ENCODE results near the gene CCNY.

The CCNY gene

GRCh38 chr10:35545878-35546590, 209.7 kb downstream of the CCNY start:
- peaks cover 0 to 1% of the 10 kb centered on the region in 2 donors for H3K9me3 Mint-ChIP-seq
- DNase-seq = no peak
- H3K4me1 Mint-ChIP-seq = peaks cover 2 to 12% of the 10 kb centered on the region in 2 donors
- no peak overlapping the region for H3K27ac Mint-ChIP-seq
- peaks cover 33 to 35% of the 10 kb centered on the region in 2 donors for H3K36me3 Mint-ChIP-seq
- ATAC-seq (replicated peaks) = no peak
- H3K27me3 Mint-ChIP-seq = no peaks in the 10 kb centered on the region
- no peak overlapping the region for H3K4me3 Mint-ChIP-seq

GRCh38 chr10:35546824-35547225, 210.5 kb downstream of the CCNY start:
- H3K36me3 Mint-ChIP-seq = peaks cover 30 to 32% of the 10 kb centered on the region in 2 donors
- H3K27me3 Mint-ChIP-seq = no peaks in the 10 kb centered on the region
- DNase-seq = no peak
- no peak overlapping the region for H3K4me3 Mint-ChIP-seq
- no peak for ATAC-seq (replicated peaks)
- peaks cover 0 to 1% of the 10 kb centered on the region in 2 donors for H3K9me3 Mint-ChIP-seq
- peaks cover 2 to 10% of the 10 kb centered on the region in 2 donors for H3K4me1 Mint-ChIP-seq
- no peak overlapping the region for H3K27ac Mint-ChIP-seq

DNA sequence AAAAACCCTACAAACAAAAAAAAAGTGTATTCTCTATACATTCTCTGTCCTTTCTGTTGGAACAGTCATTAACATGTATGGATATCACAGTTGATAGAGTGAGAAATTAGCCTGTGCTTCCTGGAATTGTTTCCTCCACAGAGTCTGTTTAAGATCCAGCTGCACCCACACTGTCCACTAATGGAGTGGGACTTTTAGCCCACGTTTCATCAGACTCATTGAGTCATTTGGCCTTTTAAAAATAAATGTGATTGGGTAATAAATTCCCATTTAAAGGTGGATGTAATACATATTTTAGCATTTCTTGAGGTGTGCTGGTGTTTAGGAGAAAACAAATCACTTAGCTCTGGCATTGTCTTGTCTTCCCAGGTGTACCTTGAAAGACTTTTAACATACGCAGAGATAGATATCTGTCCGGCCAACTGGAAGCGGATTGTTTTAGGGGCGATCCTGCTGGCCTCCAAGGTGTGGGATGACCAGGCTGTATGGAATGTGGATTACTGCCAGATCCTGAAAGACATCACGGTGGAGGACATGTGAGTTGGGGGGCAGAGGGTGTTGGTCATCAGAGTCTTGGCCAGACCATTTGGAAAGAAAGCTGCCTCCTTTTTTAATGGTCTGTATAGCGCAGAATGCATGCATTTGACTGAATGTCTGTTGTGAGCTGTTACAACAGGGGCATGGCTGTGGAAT, 216.5 kb downstream of the CCNY start:
- no peak for DNase-seq
- peaks cover 29 to 38% of the 10 kb centered on the region in 2 donors for H3K36me3 Mint-ChIP-seq
- no peak overlapping the region for H3K27ac Mint-ChIP-seq
- no peaks in the 10 kb centered on the region for H3K9me3 Mint-ChIP-seq
- H3K27me3 Mint-ChIP-seq = no peaks in the 10 kb centered on the region
- H3K4me3 Mint-ChIP-seq = no peak overlapping the region
- H3K4me1 Mint-ChIP-seq = peaks cover 15 to 35% of the 10 kb centered on the region in 2 donors
- ATAC-seq (replicated peaks) = no peak

- Mint-ChIP-seq H3K36me3 (peaks cover 27 to 49% of the 10 kb centered on the region in 2 donors), H3K4me1 (peaks cover 18 to 35% of the 10 kb centered on the region in 2 donors), H3K4me3 (no peak overlapping the region), H3K27me3 (no peaks in the 10 kb centered on the region), H3K9me3 (no peaks in the 10 kb centered on the region), H3K27ac (no peak overlapping the region)
- DNase-seq (no peak), ATAC-seq (replicated peaks) (no peak)
These were observed 217.7 kb downstream of the CCNY start for GRCh38 chr10:35554036-35554435.

DNA sequence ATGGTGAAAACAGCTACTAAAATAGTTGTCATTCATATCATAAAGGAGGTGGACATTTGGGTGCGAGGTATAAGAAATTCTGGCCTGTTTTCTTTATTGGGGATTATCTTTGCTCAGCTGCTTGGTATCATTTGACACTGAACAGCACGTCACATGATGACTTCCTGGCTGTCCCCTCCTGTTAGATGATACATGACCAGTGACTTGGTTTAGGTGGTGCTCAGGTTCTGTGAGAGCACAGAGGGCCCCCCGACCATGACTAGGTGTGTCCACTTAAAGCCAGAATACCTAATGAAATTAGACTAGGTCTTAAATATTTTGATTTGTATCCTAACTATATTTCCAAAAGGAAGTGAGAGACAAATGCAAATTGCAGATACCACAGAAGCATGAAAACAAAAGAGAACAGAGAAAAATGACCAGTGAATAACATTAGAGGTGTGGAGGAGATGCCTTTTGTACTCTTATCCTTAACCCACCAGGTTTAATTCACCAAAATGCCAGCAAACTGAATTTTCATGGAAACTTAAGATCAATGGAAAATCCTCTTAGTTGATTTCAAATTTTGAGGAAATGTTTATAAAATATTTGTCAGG, 218.2 kb downstream of the CCNY start:
- no peak overlapping the region for H3K4me3 Mint-ChIP-seq
- peaks cover 18 to 35% of the 10 kb centered on the region in 2 donors for H3K4me1 Mint-ChIP-seq
- peaks cover 29 to 54% of the 10 kb centered on the region in 2 donors for H3K36me3 Mint-ChIP-seq
- H3K27me3 Mint-ChIP-seq = no peaks in the 10 kb centered on the region
- no peaks in the 10 kb centered on the region for H3K9me3 Mint-ChIP-seq
- DNase-seq = no peak
- peak overlapping the region; percentile 56 for H3K27ac Mint-ChIP-seq
- peak; percentile 51 to 57 for ATAC-seq (replicated peaks)

- Mint-ChIP-seq H3K27ac (no peak overlapping the region), H3K36me3 (peaks cover 25 to 47% of the 10 kb centered on the region in 2 donors), H3K4me3 (no peak overlapping the region), H3K9me3 (no peaks in the 10 kb centered on the region), H3K27me3 (no peaks in the 10 kb centered on the region), H3K4me1 (peaks cover 18 to 26% of the 10 kb centered on the region in 2 donors)
- DNase-seq (no peak), ATAC-seq (replicated peaks) (no peak)
These were observed 219.9 kb downstream of the CCNY start for GRCh38 chr10:35555962-35556930.

DNA sequence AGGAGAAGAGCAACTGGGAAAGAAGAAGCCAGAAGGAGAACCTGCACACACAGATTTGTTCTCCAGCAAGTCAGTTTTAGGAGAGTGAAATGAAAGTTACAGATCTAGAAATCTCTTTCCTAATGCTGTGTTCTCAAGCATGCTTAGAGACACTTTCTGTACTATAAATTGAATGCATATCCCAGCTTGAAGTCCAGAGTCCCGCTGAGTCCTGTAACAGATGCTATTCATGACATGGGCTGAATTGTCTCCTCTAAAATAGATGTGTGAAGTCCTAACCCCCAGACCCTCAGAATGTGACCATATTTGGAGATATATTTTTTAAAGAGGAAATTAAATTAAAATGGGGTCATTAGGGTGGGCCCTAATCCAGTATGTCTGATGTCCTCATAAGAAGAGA, 222.0 kb downstream of the CCNY start:
- Mint-ChIP-seq H3K27ac (no peak overlapping the region), H3K36me3 (peaks cover 26 to 52% of the 10 kb centered on the region in 2 donors), H3K27me3 (no peaks in the 10 kb centered on the region), H3K4me3 (no peak overlapping the region), H3K4me1 (peaks cover 16 to 18% of the 10 kb centered on the region in 2 donors), H3K9me3 (peaks cover 0 to 2% of the 10 kb centered on the region in 2 donors)
- ATAC-seq (replicated peaks) (no peak), DNase-seq (no peak)

DNA sequence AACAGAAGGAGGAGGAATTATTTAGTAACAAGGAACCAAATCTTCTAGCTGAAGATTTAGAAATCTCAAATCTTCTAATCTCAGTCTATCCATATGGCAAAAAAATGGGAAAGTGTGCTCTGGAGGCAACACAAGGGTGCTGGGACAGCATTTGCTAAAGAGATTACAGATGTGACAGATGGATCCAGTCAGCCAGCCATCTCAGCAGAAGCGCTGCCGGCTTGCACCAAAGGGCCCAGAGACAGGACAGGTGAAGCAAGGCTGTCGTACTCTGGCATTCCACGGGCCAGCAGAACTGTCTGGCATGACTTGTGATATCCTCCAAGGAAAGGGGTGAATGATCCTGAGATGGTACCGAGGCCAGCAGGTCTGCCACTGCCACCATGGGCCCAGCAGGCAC, 223.1 kb downstream of the CCNY start:
- Mint-ChIP-seq H3K36me3 (peaks cover 28 to 55% of the 10 kb centered on the region in 2 donors), H3K9me3 (peaks cover 0 to 2% of the 10 kb centered on the region in 2 donors), H3K27me3 (no peaks in the 10 kb centered on the region), H3K27ac (no peak overlapping the region), H3K4me1 (peaks cover 11 to 14% of the 10 kb centered on the region in 2 donors), H3K4me3 (no peak overlapping the region)
- DNase-seq (no peak), ATAC-seq (replicated peaks) (no peak)

DNA sequence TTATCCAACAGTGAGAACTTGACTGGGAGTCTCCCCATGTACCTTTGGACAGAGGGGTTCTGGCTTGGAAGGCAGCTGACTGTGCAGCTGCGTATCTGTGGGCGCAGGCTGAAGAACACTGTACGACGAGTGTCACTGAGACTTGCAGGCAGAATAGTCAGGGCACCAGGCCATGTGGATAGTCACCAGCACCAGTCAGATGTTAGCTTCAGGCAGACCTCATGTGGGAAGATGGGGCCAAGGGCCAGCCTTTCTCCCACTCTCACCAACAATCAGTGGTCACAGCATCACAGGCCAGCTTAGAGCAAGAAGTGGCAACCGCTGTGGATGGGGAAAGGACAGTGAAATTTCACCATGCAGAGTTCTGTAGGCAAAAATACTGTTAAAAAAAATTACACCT, 225.4 kb downstream of the CCNY start:
- DNase-seq (no peak), ATAC-seq (replicated peaks) (no peak)
- H3K27ac Mint-ChIP-seq = no peak overlapping the region
- H3K27me3 Mint-ChIP-seq = no peaks in the 10 kb centered on the region
- H3K4me3 Mint-ChIP-seq = no peak overlapping the region
- H3K36me3 Mint-ChIP-seq = peaks cover 32 to 56% of the 10 kb centered on the region in 2 donors
- peaks cover 13 to 18% of the 10 kb centered on the region in 2 donors for H3K4me1 Mint-ChIP-seq
- H3K9me3 Mint-ChIP-seq = peaks cover 0 to 2% of the 10 kb centered on the region in 2 donors

DNA sequence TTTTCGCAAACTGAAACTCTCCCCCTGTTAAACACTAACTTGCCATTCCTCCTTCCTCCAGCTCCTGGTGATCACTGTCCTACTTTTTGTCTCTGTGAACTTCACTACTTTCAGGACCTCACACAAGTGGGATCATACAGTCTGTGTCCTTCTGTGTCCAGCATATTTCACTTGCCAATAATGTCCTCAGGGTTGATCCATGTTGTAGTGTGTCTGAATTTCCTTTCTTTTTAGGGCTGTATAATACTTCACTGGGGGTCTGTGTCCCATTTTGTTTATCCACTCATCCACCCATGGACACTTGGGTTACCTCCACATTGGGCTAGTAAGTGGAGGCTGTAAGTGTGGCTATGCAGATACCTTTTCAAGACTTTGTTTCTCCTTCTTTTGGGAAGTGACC, 226.1 kb downstream of the CCNY start:
- no peak overlapping the region for H3K4me3 Mint-ChIP-seq
- DNase-seq (no peak), ATAC-seq (replicated peaks) (no peak)
- peaks cover 13 to 18% of the 10 kb centered on the region in 2 donors for H3K4me1 Mint-ChIP-seq
- H3K36me3 Mint-ChIP-seq = peaks cover 36 to 59% of the 10 kb centered on the region in 2 donors
- H3K27ac Mint-ChIP-seq = no peak overlapping the region
- H3K9me3 Mint-ChIP-seq = peaks cover 0 to 2% of the 10 kb centered on the region in 2 donors
- H3K27me3 Mint-ChIP-seq = no peaks in the 10 kb centered on the region

DNA sequence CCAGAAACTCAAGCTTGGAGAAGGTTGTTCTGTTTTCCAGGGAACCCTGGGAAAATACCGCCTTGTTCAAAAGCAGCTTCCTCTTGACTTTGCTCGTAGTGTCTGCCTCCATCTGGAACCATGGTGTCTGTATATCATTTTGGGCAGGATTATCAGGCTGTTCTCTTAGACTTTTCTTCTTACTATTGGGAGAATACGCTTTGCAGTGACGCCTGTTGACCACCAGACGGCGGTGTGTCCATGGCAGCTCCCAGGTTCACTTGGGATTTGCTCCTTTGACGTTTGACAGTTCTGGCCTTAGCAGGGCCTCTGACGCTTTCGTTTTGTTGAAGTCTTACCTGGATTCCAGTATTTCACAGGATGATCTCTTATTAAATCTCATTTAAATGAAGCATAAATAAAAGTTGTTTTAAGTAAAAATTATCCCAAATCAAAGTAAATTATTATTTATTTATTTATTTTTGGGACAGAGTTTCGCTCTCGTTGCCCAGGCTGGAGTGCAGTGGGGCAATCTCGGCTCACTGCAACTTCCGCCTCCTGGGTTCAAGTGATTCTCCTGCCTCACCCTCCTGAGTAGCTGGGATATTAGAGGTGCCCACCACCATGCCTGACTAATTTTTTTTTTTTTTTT, 227.1 kb downstream of the CCNY start:
- Mint-ChIP-seq H3K4me1 (peaks cover 10 to 18% of the 10 kb centered on the region in 2 donors), H3K27me3 (no peaks in the 10 kb centered on the region), H3K4me3 (no peak overlapping the region), H3K27ac (peak overlapping the region; percentile 79), H3K36me3 (peaks cover 39 to 59% of the 10 kb centered on the region in 2 donors), H3K9me3 (peaks cover 0 to 2% of the 10 kb centered on the region in 2 donors)
- peak; percentile 51 to 54 for ATAC-seq (replicated peaks)
- peak; percentile 13 for DNase-seq

GRCh38 chr10:35564341-35564968, 228.1 kb downstream of the CCNY start:
- Mint-ChIP-seq H3K27me3 (no peaks in the 10 kb centered on the region), H3K4me1 (peaks cover 10 to 18% of the 10 kb centered on the region in 2 donors), H3K9me3 (peaks cover 0 to 2% of the 10 kb centered on the region in 2 donors), H3K36me3 (peaks cover 47 to 58% of the 10 kb centered on the region in 2 donors), H3K4me3 (no peak overlapping the region), H3K27ac (peak overlapping the region; percentile 82)
- ATAC-seq (replicated peaks) (peak; percentile 53 to 62), DNase-seq (no peak)

GRCh38 chr10:35565602-35566081, 229.3 kb downstream of the CCNY start:
- no peak for DNase-seq
- peaks cover 43 to 57% of the 10 kb centered on the region in 2 donors for H3K36me3 Mint-ChIP-seq
- H3K27me3 Mint-ChIP-seq = no peaks in the 10 kb centered on the region
- H3K4me1 Mint-ChIP-seq = peaks cover 10 to 18% of the 10 kb centered on the region in 2 donors
- H3K4me3 Mint-ChIP-seq = no peak overlapping the region
- H3K9me3 Mint-ChIP-seq = peaks cover 0 to 2% of the 10 kb centered on the region in 2 donors
- no peak overlapping the region for H3K27ac Mint-ChIP-seq
- ATAC-seq (replicated peaks) = no peak

Data from stimulated activated naive B cell treated with anti-CD40 and anti-IgM and Interleukin-4, amounts not matched to agents 10 μg/mL and 1 μg/mL and 100 μg/mL, for 72 hours (primary cell).